ENCODE measurements around the gene HERC2.

- TF ChIP-seq CTCF (IDR thresholded peaks at IDR 0.05; ENCODE audit: extremely low read depth in 1 of 2, insufficient read depth in 1 of 2, low read depth in 1 of 2, low read length in 2 of 2) (no peak), GATA2 (IDR thresholded peaks at IDR 0.05; ENCODE audit: insufficient read depth, insufficient read length, low read depth, low read length) (no peak), EZH2 (IDR thresholded peaks at IDR 0.05; ENCODE audit: borderline replicate concordance, low read depth, low read length, severe bottlenecking) (no peak)
Measured at GRCh38 chr15:28101983-28102441, 220.0 kb downstream of the HERC2 start.
